Effector memory CD8-positive, alpha-beta T cell (primary cell): ENCODE data around the gene SEMA3G.

Experiments used
- ATAC-seq: fragments of 150-1000 bp; cut with Tn5 transposase; replicated peaks from 2 replicates; pipeline ENCODE4 v1.10.0; 2021; ENCODE audit warnings: mild to moderate bottlenecking, moderate library complexity
- DNase-seq, 3 experiments: peaks; one replicate each; pipeline ENCODE4 v3.0.0; 2021
- H3K27ac Mint-ChIP-seq, 2 donors: one replicate each; pipeline ENCODE4 v1.8.0; 2022; ENCODE audit warnings: mild to moderate bottlenecking in 2 of 2, mixed read lengths in 2 of 2, moderate library complexity in 2 of 2
- H3K27me3 Mint-ChIP-seq, 2 donors: one replicate each; pipeline ENCODE4 v1.8.0; 2022; ENCODE audit warnings: mixed read lengths in 2 of 2
- H3K36me3 Mint-ChIP-seq: one replicate; pipeline ENCODE4 v1.8.0; 2022; ENCODE audit warnings: mild to moderate bottlenecking, moderate library complexity, mixed read lengths; ENCODE audit not compliant: insufficient read depth
- H3K4me1 Mint-ChIP-seq, 2 donors: one replicate each; pipeline ENCODE4 v1.8.0; 2022; ENCODE audit warnings: low read depth in 2 of 2, mixed read lengths in 2 of 2
- H3K4me3 Mint-ChIP-seq, 2 donors: one replicate each; pipeline ENCODE4 v1.8.0; 2022; ENCODE audit warnings: mild to moderate bottlenecking in 2 of 2, mixed read lengths in 2 of 2, moderate library complexity in 2 of 2
- H3K9me3 Mint-ChIP-seq, 2 donors: one replicate each; pipeline ENCODE4 v1.8.0; 2022; ENCODE audit warnings: mixed read lengths in 2 of 2

The SEMA3G gene

GRCh38 chr3:52483577-52484381 is 38.9 kb upstream of the SEMA3G start:
- no peak overlapping the region for H3K27ac Mint-ChIP-seq
- DNase-seq = no peak
- H3K36me3 Mint-ChIP-seq = peaks cover 51% of the 10 kb centered on the region

GRCh38 chr3:52483081-52483480 is 38.2 kb upstream of the SEMA3G start:
- ATAC-seq = no peak
- peaks cover 0 to 6% of the 10 kb centered on the region in 2 donors for H3K4me1 Mint-ChIP-seq
- peak overlapping the region in 1 of 2 donors; percentile 7 for H3K27ac Mint-ChIP-seq
- no peak for DNase-seq
- no peaks in the 10 kb centered on the region for H3K27me3 Mint-ChIP-seq
- no peak overlapping the region for H3K4me3 Mint-ChIP-seq
- H3K9me3 Mint-ChIP-seq = no peaks in the 10 kb centered on the region
- H3K36me3 Mint-ChIP-seq = peaks cover 51% of the 10 kb centered on the region

More at GRCh38 chr3:52483577-52484381, 38.9 kb upstream of the SEMA3G start:
- H3K4me3 Mint-ChIP-seq = no peak overlapping the region
- H3K9me3 Mint-ChIP-seq = no peaks in the 10 kb centered on the region
- H3K4me1 Mint-ChIP-seq = peaks cover 0 to 6% of the 10 kb centered on the region in 2 donors
- no peak for ATAC-seq
- H3K27me3 Mint-ChIP-seq = no peaks in the 10 kb centered on the region

- ATAC-seq = no peak
- Mint-ChIP-seq H3K36me3 (peaks cover 51% of the 10 kb centered on the region), H3K4me3 (peak overlapping the region in 1 of 2 donors; percentile 17), H3K27ac (no peak overlapping the region), H3K27me3 (no peaks in the 10 kb centered on the region), H3K9me3 (no peaks in the 10 kb centered on the region), H3K4me1 (peaks cover 0 to 6% of the 10 kb centered on the region in 2 donors)
- DNase-seq = no peak
These were observed 37.1 kb upstream of the SEMA3G start for GRCh38 chr3:52481819-52482521.

GRCh38 chr3:52480768-52481715 is 36.1 kb upstream of the SEMA3G start:
- H3K27ac Mint-ChIP-seq = peak overlapping the region in 1 of 2 donors; percentile 83
- H3K9me3 Mint-ChIP-seq = no peaks in the 10 kb centered on the region
- peak overlapping the region in 1 of 2 donors; percentile 4 for H3K4me3 Mint-ChIP-seq

GRCh38 chr3:52479877-52480575 is 35.1 kb upstream of the SEMA3G start:
- Mint-ChIP-seq H3K4me3 (no peak overlapping the region), H3K9me3 (no peaks in the 10 kb centered on the region), H3K27me3 (no peaks in the 10 kb centered on the region), H3K27ac (peak overlapping the region in 1 of 2 donors; percentile 26), H3K36me3 (peaks cover 58% of the 10 kb centered on the region), H3K4me1 (peaks cover 0 to 2% of the 10 kb centered on the region in 2 donors)
- ATAC-seq (no peak), DNase-seq (no peak)

More at GRCh38 chr3:52480768-52481715, 36.1 kb upstream of the SEMA3G start:
- DNase-seq = no peak
- Mint-ChIP-seq H3K36me3 (peaks cover 48% of the 10 kb centered on the region), H3K4me1 (peaks cover 0 to 6% of the 10 kb centered on the region in 2 donors), H3K27me3 (no peaks in the 10 kb centered on the region)
- ATAC-seq = no peak

GRCh38 chr3:52479037-52479876 is 34.4 kb upstream of the SEMA3G start:
- H3K27ac Mint-ChIP-seq = no peak overlapping the region
- H3K27me3 Mint-ChIP-seq = no peaks in the 10 kb centered on the region
- H3K4me3 Mint-ChIP-seq = no peak overlapping the region
- DNase-seq (no peak), ATAC-seq (no peak)
- H3K36me3 Mint-ChIP-seq = peaks cover 60% of the 10 kb centered on the region
- H3K4me1 Mint-ChIP-seq = peaks cover 0 to 2% of the 10 kb centered on the region in 2 donors
- H3K9me3 Mint-ChIP-seq = no peaks in the 10 kb centered on the region

- no peak for ATAC-seq
- H3K36me3 Mint-ChIP-seq = peaks cover 70% of the 10 kb centered on the region
These were observed 32.8 kb upstream of the SEMA3G start for GRCh38 chr3:52477796-52478095.

GRCh38 chr3:52477076-52477795 is 32.3 kb upstream of the SEMA3G start:
- H3K27me3 Mint-ChIP-seq = no peaks in the 10 kb centered on the region
- no peak overlapping the region for H3K27ac Mint-ChIP-seq
- ATAC-seq (no peak), DNase-seq (no peak)
- no peak overlapping the region for H3K4me3 Mint-ChIP-seq
- peaks cover 71% of the 10 kb centered on the region for H3K36me3 Mint-ChIP-seq
- H3K4me1 Mint-ChIP-seq = peaks cover 1 to 2% of the 10 kb centered on the region in 2 donors
- H3K9me3 Mint-ChIP-seq = no peaks in the 10 kb centered on the region

More at GRCh38 chr3:52477796-52478095, 32.8 kb upstream of the SEMA3G start:
- no peak for DNase-seq
- Mint-ChIP-seq H3K27ac (no peak overlapping the region), H3K4me1 (peaks cover 0 to 2% of the 10 kb centered on the region in 2 donors), H3K4me3 (no peak overlapping the region), H3K9me3 (no peaks in the 10 kb centered on the region), H3K27me3 (no peaks in the 10 kb centered on the region)

- no peak for DNase-seq
- H3K27me3 Mint-ChIP-seq = no peaks in the 10 kb centered on the region
These were observed 28.1 kb upstream of the SEMA3G start for GRCh38 chr3:52473026-52473425.

GRCh38 chr3:52472239-52473000 is 27.5 kb upstream of the SEMA3G start:
- ATAC-seq (no peak), DNase-seq (no peak)
- Mint-ChIP-seq H3K27ac (peak overlapping the region in 1 of 2 donors; percentile 32), H3K4me1 (peaks cover 0 to 11% of the 10 kb centered on the region in 2 donors), H3K27me3 (no peaks in the 10 kb centered on the region), H3K4me3 (no peak overlapping the region), H3K9me3 (no peaks in the 10 kb centered on the region), H3K36me3 (peaks cover 68% of the 10 kb centered on the region)

More at GRCh38 chr3:52473026-52473425, 28.1 kb upstream of the SEMA3G start:
- no peak overlapping the region for H3K4me3 Mint-ChIP-seq
- no peak for ATAC-seq
- peaks cover 0 to 11% of the 10 kb centered on the region in 2 donors for H3K4me1 Mint-ChIP-seq
- no peaks in the 10 kb centered on the region for H3K9me3 Mint-ChIP-seq
- H3K27ac Mint-ChIP-seq = no peak overlapping the region
- peaks cover 69% of the 10 kb centered on the region for H3K36me3 Mint-ChIP-seq
